ENCODE measurements around the gene ACAD10.
A peak's percentile ranks its signal among the peaks of the same experiment; 100 is the strongest.

ACAD10 gene

GRCh38 chr12:111754671-111755070 is 68.8 kb downstream of the ACAD10 start:
- no peak overlapping the region for H3K27ac ChIP-seq
- H3K4me3 ChIP-seq (ENCODE audit: low read depth in 1 of 2, low read length in 1 of 2), result no peak overlapping the region
- H3K9me3 ChIP-seq, result no peaks in the 10 kb centered on the region
- TF ChIP-seq CTCF (IDR thresholded peaks at IDR 0.05), result no peak
- H3K27me3 ChIP-seq, result no peaks in the 10 kb centered on the region
- peaks cover 22 to 23% of the 10 kb centered on the region in 2 experiments for H3K4me1 ChIP-seq (ENCODE audit: control insufficient read depth in 1 of 2, insufficient read depth in 1 of 2, low read depth in 1 of 2, low read length in 1 of 2)
- H3K36me3 ChIP-seq, result peaks cover 58% of the 10 kb centered on the region

- Histone ChIP-seq H3K9me3 (no peaks in the 10 kb centered on the region), H3K36me3 (peaks cover 42% of the 10 kb centered on the region), H3K27me3 (no peaks in the 10 kb centered on the region), H3K4me1 (ENCODE audit: control insufficient read depth in 1 of 2, insufficient read depth in 1 of 2, low read depth in 1 of 2, low read length in 1 of 2) (peaks cover 27 to 31% of the 10 kb centered on the region in 2 experiments), H3K27ac (no peak overlapping the region), H3K4me3 (ENCODE audit: low read depth in 1 of 2, low read length in 1 of 2) (no peak overlapping the region)
- no peak for TF ChIP-seq CTCF (IDR thresholded peaks at IDR 0.05)
Measured at GRCh38 chr12:111756196-111756595, 70.3 kb downstream of the ACAD10 start.

- Histone ChIP-seq H3K36me3 (peaks cover 39% of the 10 kb centered on the region), H3K4me3 (ENCODE audit: low read depth in 1 of 2, low read length in 1 of 2) (no peak overlapping the region), H3K9me3 (no peaks in the 10 kb centered on the region), H3K27ac (no peak overlapping the region), H3K27me3 (no peaks in the 10 kb centered on the region), H3K4me1 (ENCODE audit: control insufficient read depth in 1 of 2, insufficient read depth in 1 of 2, low read depth in 1 of 2, low read length in 1 of 2) (peaks cover 27 to 31% of the 10 kb centered on the region in 2 experiments)
- TF ChIP-seq CTCF (IDR thresholded peaks at IDR 0.05), result no peak
Measured at GRCh38 chr12:111756681-111757080, 70.8 kb downstream of the ACAD10 start.

GRCh38 chr12:111757361-111758119 is 71.7 kb downstream of the ACAD10 start:
- TF ChIP-seq CTCF (IDR thresholded peaks at IDR 0.05), result no peak
- H3K4me3 ChIP-seq (ENCODE audit: low read depth in 1 of 2, low read length in 1 of 2), result no peak overlapping the region
- H3K27ac ChIP-seq, result peak overlapping the region; percentile 33
- peaks cover 39% of the 10 kb centered on the region for H3K36me3 ChIP-seq
- H3K4me1 ChIP-seq (ENCODE audit: control insufficient read depth in 1 of 2, insufficient read depth in 1 of 2, low read depth in 1 of 2, low read length in 1 of 2), result peaks cover 27 to 31% of the 10 kb centered on the region in 2 experiments
- no peaks in the 10 kb centered on the region for H3K27me3 ChIP-seq
- H3K9me3 ChIP-seq, result no peaks in the 10 kb centered on the region

- Histone ChIP-seq H3K27ac (peak overlapping the region; percentile 33), H3K36me3 (peaks cover 39% of the 10 kb centered on the region), H3K4me1 (ENCODE audit: control insufficient read depth in 1 of 2, insufficient read depth in 1 of 2, low read depth in 1 of 2, low read length in 1 of 2) (peaks cover 27 to 31% of the 10 kb centered on the region in 2 experiments), H3K4me3 (ENCODE audit: low read depth in 1 of 2, low read length in 1 of 2) (no peak overlapping the region), H3K9me3 (no peaks in the 10 kb centered on the region), H3K27me3 (no peaks in the 10 kb centered on the region)
- TF ChIP-seq CTCF (IDR thresholded peaks at IDR 0.05), result no peak
Measured at GRCh38 chr12:111758120-111758561, 72.3 kb downstream of the ACAD10 start.

All from neutrophil (primary cell).